Measurements from ENCODE around the gene AKAP12.

GRCh38 chr6:151239603-151240035 is at the start of gene AKAP12:
- TF ChIP-seq EZH2 (IDR thresholded peaks at IDR 0.05; ENCODE audit: low read length) (no peak), CTCF (optimal IDR thresholded peaks at IDR 0.05 in 1 of 3, IDR thresholded peaks at IDR 0.05 in 1 of 3, conservative IDR thresholded peaks at IDR 0.05 in 1 of 3; ENCODE audit: extremely low read depth in 1 of 3, insufficient read depth in 2 of 3, low read length in 3 of 3) (no peak)
